Smooth muscle cell of the pulmonary artery (primary cell): ENCODE measurements around the gene SIRPB1. TPM values are rescaled to one million over a fixed set of nuclear protein-coding genes. Genes with fewer than 3 reads are reported as not detected.

Experiments
- total RNA-seq: library from RNA; depleted of rRNA; stranded (reverse); fragments of >200 nt; gene quantifications from 2 replicates; pipeline ENCODE4 v1.2.3, GENCODE V29; 2014

The SIRPB1 gene
- 1.3 TPM in 1 of 2 replicates, not detected in the other for total RNA-seq

DNA sequence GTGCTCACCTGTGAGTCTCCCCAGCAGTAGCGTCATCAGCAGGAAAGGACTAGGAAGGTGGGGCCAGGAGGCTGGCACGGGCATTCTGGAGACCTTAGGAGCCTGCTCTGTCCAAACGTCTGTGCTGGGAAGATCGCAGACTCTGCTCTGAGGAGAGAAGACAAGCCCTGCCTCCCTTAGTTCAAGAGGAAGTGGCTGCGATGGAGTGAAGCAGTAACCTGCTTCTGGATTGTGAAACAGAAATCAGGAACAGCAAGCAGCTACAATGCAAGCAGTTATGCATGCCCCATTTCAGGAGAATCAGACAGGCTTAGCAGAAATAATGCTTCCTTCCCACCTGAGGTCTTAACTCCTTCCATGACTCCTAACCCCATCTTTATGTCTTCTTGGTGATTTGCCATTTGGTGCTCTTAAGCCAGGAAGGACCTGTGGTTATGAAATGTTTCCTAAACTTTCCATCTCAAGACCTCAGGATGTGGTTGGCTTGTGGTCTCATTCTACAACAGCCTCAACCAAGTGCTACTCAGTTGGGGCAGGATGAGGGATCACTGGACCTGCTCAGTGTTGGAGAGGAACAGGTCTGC, at the start of gene SIRPB1:
SIRPB1 (minus strand) TSS at position 149 of the 584 bp plus-strand sequence; CDS start at position 84, 65 bp downstream.

DNA sequence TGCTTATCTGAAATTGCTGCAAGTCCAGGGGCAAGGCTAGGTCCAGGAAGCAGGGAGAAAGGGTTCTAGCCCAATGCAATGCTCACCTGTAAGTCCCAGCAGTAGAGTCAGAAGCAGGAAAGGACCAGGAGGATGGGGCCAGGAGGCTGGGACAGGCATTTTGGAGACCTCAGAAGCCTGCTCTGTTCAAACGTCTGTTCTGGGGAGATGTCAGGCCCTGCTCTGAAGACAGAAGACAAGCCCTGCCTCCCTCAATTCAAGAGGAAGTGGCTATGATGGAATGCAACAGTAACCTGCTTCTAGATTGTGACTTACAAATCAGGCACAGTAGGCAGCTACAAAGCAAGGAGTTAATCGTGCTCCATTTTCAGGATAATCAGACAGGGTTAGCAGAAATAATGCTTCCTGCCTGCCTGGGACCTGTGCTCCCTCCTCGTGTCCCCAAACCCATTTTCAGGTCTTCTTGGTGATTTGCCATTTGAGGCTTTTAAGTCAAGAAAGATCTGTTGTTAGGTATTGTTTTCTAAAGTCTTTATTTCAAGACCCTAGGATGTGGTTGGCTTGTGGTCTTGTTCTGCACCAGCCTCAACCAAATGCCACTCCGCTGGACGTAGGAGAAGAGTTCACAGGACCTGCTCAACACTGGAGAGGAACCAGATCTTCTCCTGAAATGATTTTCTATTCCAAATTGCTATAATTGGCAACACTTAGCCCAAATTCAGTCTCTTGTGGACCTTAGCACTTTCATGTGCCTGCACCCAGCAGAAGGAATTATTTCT, 37.9 kb upstream of the SIRPB1 start, which contains the start of gene SIRPG:
SIRPG (minus strand) TSS at position 224 of the 779 bp plus-strand sequence; CDS start at position 159, 65 bp downstream.

Other genes starting within 250 kb of the SIRPB1 start
- gene FKBP1A, start 227.0 kb downstream of the SIRPB1 start, total RNA-seq = 165 and 244 TPM in 2 replicates
- gene NSFL1C, start 153.2 kb downstream of the SIRPB1 start, total RNA-seq = 24.7 and 32.6 TPM in 2 replicates
- gene SIRPB2, start 128.6 kb downstream of the SIRPB1 start, total RNA-seq = 0.33 TPM in 1 of 2 replicates, not detected in the other
- gene SIRPD, start 62.3 kb downstream of the SIRPB1 start, total RNA-seq = not detected in 2 replicates
- not detected in 2 replicates for gene SIRPG, start 37.8 kb upstream of the SIRPB1 start, total RNA-seq